PC-3 (cell line): ENCODE results near the gene GSTP1. TPM values are rescaled to one million over a fixed set of nuclear protein-coding genes. Genes with fewer than 3 reads are reported as not detected.
"Not testable (repeated sequence)": the region's sequence is repeated elsewhere in the genome, so short reads cannot be mapped to it uniquely, and the experiment has no call there.

Source experiments
- ATAC-seq: fragments of 200-7000 bp; cut with Tn5 transposase; 2 replicates; pipeline ENCODE4 v1.9.1; 2020; ENCODE audit warnings: mild to moderate bottlenecking, moderate library complexity
- BruUV-seq: library from RNA; stranded (reverse); fragments of 400-500 nt; replicated peaks from 2 replicates; lab custom pipeline; 2021; lab: Mats Ljungman, UMichigan
- CTCF ChIA-PET: fragments of 300-600 bp; sonication (Branson Sonifier 250); formaldehyde crosslinking; loops from one replicate; lab custom pipeline; 2022; ENCODE audit warnings: antibody characterized with exemption; lab: Charles Lee
- POLR2A ChIA-PET: fragments of 300-600 bp; sonication (Branson Sonifier 250); formaldehyde crosslinking; loops from one replicate; lab custom pipeline; 2022; ENCODE audit warnings: antibody characterized with exemption; ENCODE audit not compliant: unreplicated experiment; lab: Charles Lee
- DNase-seq: peaks from one replicate; pipeline ENCODE4 v3.0.0-alpha.2; 2015
- H2AFZ ChIP-seq: fragments of 300-600 bp; sonication (generic); 2 replicates; pipeline ENCODE4 v1.6.0; 2016; ENCODE audit warnings: antibody characterized with exemption, low read length
- H3F3A ChIP-seq: fragments of 300-600 bp; sonication (generic); one replicate; pipeline ENCODE4 v1.6.0; 2017; ENCODE audit warnings: antibody characterized with exemption, low read length, control low read depth, mild to moderate bottlenecking; ENCODE audit not compliant: unreplicated experiment
- H3K27ac ChIP-seq: fragments of 300-600 bp; sonication (generic); 2 replicates; pipeline ENCODE4 v1.5.1; 2016; ENCODE audit warnings: mild to moderate bottlenecking, low read length
- H3K27me3 ChIP-seq: fragments of 300-600 bp; sonication (generic); 2 replicates; pipeline ENCODE4 v1.6.1; 2016; ENCODE audit warnings: low read length, mixed read lengths
- H3K36me3 ChIP-seq: fragments of 300-600 bp; sonication (generic); 2 replicates; pipeline ENCODE4 v1.6.1; 2016; ENCODE audit warnings: low read depth, mixed run types, low read length, mixed read lengths
- H3K4me1 ChIP-seq: fragments of 300-600 bp; sonication (generic); 2 replicates; pipeline ENCODE4 v1.5.1; 2016; ENCODE audit warnings: low read length; ENCODE audit not compliant: insufficient read depth
- H3K4me2 ChIP-seq: fragments of 300-600 bp; sonication (generic); 2 replicates; pipeline ENCODE4 v1.6.0; 2016; ENCODE audit warnings: low read length
- H3K4me3 ChIP-seq: fragments of 300-600 bp; sonication (generic); 2 replicates; pipeline ENCODE4 v1.5.1; 2016; ENCODE audit warnings: mild to moderate bottlenecking, low read length, mixed read lengths
- H3K79me2 ChIP-seq: fragments of 300-600 bp; sonication (generic); 2 replicates; pipeline ENCODE4 v1.6.1; 2017; ENCODE audit warnings: low read length, mixed read lengths
- H3K9ac ChIP-seq: fragments of 300-600 bp; sonication (generic); 2 replicates; pipeline ENCODE4 v1.6.0; 2016; ENCODE audit warnings: mild to moderate bottlenecking, low read length
- H3K9me2 ChIP-seq: fragments of 300-600 bp; sonication (generic); replicated peaks from 2 replicates; pipeline ENCODE4 v1.6.1; 2016; ENCODE audit warnings: mixed run types, low read length, mixed read lengths
- H3K9me3 ChIP-seq: fragments of 300-600 bp; sonication (generic); 2 replicates; pipeline ENCODE4 v1.6.1; 2016; ENCODE audit warnings: low read length, mixed read lengths
- H4K20me1 ChIP-seq: fragments of 300-600 bp; sonication (generic); 2 replicates; pipeline ENCODE4 v1.6.1; 2016; ENCODE audit warnings: low read length, mixed read lengths
- EZH2 ChIP-seq: fragments of 300-600 bp; sonication (generic); IDR thresholded peaks from one replicate; pipeline ENCODE4 v1.6.1; 2017; ENCODE audit warnings: antibody characterized with exemption, mild to moderate bottlenecking, low read length; ENCODE audit not compliant: unreplicated experiment
- EZH2phosphoT487 ChIP-seq: fragments of 300-600 bp; sonication (generic); IDR thresholded peaks from 2 replicates; pipeline ENCODE4 v1.6.1; 2018; ENCODE audit warnings: mild to moderate bottlenecking, antibody characterized with exemption, low read length, borderline replicate concordance
- intact Hi-C: fragments of 100-400 bp; cut with micrococcal nuclease; formaldehyde crosslinking; loops from 2 replicates; pipeline ENCODE4 v1.9.0; 2023
- total RNA-seq: library from RNA; depleted of rRNA; stranded (reverse); fragments of >200 nt; gene quantifications from 2 replicates; pipeline ENCODE4 v1.2.3, GENCODE V29; 2014
- TF ChIP-seq, protein P1 (sequence below): fragments of 300-600 bp; sonication (generic); conservative IDR thresholded peaks from 2 replicates; pipeline ENCODE4 v1.5.1; 2017; ENCODE audit warnings: antibody characterized with exemption, low read depth, mild to moderate bottlenecking, low read length

Gene GSTP1
- total RNA-seq, 1 experiment from 2014 or later = 1,154 TPM

DNA sequence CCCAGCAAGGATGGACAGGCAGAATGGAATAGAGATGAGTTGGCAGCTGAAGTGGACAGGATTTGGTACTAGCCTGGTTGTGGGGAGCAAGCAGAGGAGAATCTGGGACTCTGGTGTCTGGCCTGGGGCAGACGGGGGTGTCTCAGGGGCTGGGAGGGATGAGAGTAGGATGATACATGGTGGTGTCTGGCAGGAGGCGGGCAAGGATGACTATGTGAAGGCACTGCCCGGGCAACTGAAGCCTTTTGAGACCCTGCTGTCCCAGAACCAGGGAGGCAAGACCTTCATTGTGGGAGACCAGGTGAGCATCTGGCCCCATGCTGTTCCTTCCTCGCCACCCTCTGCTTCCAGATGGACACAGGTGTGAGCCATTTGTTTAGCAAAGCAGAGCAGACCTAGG lies 2.3 kb downstream of the GSTP1 start:
- H4K20me1 ChIP-seq = 0 out of 2 replicates have a peak, but pooled peaks cover 6% of the 10 kb centered on the region
- no peaks in the 10 kb centered on the region for H3K9me3 ChIP-seq
- intact Hi-C loops = no loop called here
- H3K9ac ChIP-seq = no peak overlapping the region
- no peak overlapping the region for H3K4me3 ChIP-seq
- no peaks in the 10 kb centered on the region for H3F3A ChIP-seq
- ChIA-PET POLR2A (no interaction called here), CTCF (no interaction called here)
- no peaks in the 10 kb centered on the region for H3K27me3 ChIP-seq
- peaks cover 19% of the 10 kb centered on the region for H3K79me2 ChIP-seq
- no peak for DNase-seq
- no peak for ATAC-seq
- no TSS peak for BruUV-seq
- H3K4me1 ChIP-seq = peaks cover 26% of the 10 kb centered on the region
- no peak overlapping the region for H3K4me2 ChIP-seq
- H3K9me2 ChIP-seq = no peaks in the 10 kb centered on the region
- TF ChIP-seq EZH2phosphoT487 = no peak
- no peak for TF ChIP-seq EZH2
- TF ChIP-seq, protein P1, sequence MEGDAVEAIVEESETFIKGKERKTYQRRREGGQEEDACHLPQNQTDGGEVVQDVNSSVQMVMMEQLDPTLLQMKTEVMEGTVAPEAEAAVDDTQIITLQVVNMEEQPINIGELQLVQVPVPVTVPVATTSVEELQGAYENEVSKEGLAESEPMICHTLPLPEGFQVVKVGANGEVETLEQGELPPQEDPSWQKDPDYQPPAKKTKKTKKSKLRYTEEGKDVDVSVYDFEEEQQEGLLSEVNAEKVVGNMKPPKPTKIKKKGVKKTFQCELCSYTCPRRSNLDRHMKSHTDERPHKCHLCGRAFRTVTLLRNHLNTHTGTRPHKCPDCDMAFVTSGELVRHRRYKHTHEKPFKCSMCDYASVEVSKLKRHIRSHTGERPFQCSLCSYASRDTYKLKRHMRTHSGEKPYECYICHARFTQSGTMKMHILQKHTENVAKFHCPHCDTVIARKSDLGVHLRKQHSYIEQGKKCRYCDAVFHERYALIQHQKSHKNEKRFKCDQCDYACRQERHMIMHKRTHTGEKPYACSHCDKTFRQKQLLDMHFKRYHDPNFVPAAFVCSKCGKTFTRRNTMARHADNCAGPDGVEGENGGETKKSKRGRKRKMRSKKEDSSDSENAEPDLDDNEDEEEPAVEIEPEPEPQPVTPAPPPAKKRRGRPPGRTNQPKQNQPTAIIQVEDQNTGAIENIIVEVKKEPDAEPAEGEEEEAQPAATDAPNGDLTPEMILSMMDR = no peak
- H3K36me3 ChIP-seq = peaks cover 7% of the 10 kb centered on the region; the same call in 1 of the 2 replicates
- no peak overlapping the region for H2AFZ ChIP-seq
- H3K27ac ChIP-seq = no peak overlapping the region

DNA sequence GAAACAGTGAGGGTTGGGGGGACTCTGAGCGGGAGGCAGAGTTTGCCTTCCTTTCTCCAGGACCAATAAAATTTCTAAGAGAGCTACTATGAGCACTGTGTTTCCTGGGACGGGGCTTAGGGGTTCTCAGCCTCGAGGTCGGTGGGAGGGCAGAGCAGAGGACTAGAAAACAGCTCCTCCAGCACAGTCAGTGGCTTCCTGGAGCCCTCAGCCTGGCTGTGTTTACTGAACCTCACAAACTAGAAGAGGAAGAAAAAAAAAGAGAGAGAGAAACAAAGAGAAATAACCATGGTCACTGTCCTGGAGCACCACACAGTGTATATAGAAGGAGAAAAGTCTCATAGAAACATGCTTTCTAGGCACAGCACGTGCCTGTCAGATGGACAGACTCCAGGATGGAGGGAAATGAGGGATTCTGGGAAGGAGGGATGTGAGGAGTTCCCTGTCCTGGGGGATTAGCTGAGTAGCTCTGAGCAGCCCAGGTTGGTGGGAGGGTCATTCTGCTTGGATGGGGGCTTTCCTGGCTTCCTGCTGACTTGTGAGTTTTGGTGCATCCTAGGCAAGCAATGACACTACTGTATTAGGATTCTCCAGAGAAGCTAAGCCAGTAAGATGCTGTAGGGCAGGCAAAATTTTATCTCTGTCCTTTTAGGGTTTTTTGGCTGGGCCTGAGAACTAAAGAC lies 3.1 kb downstream of the GSTP1 start:
- H3K27ac ChIP-seq = no peak overlapping the region
- H3F3A ChIP-seq = no peaks in the 10 kb centered on the region
- H3K79me2 ChIP-seq = peaks cover 19% of the 10 kb centered on the region
- peaks cover 7% of the 10 kb centered on the region; the same call in 1 of the 2 replicates for H3K36me3 ChIP-seq
- no peak overlapping the region for H2AFZ ChIP-seq
- H3K9ac ChIP-seq = no peak overlapping the region
- H3K9me3 ChIP-seq = no peaks in the 10 kb centered on the region
- H4K20me1 ChIP-seq = 0 out of 2 replicates have a peak, but pooled peaks cover 6% of the 10 kb centered on the region
- no peaks in the 10 kb centered on the region for H3K27me3 ChIP-seq
- H3K4me2 ChIP-seq = no peak overlapping the region
- H3K4me1 ChIP-seq = peaks cover 21% of the 10 kb centered on the region
- no TSS peak for BruUV-seq
- POLR2A ChIA-PET = no interaction called here
- H3K4me3 ChIP-seq = no peak overlapping the region
- no peaks in the 10 kb centered on the region for H3K9me2 ChIP-seq
- DNase-seq = no peak
- intact Hi-C loops = no loop called here
- TF ChIP-seq, protein P1 = no peak
- TF ChIP-seq EZH2phosphoT487 (no peak), EZH2 (no peak)
- CTCF ChIA-PET = no interaction called here
- no peak for ATAC-seq

DNA sequence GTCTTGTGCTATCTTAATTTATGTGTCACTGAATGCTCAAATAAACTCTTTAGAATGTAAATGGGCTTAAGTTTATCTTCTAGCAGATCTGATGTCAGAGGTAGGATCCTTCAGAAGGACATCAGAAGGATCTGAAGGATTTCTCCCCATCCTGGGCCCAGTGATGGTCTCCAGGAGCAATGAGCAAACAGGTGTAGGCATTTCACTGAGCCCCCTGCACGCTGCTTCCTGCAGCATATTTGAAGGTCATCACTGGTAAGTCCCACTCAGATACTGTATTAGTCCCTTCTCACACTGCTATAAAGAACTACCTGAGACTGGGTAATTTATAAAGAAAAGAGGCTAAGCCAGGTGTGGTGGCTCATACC lies 4.5 kb downstream of the GSTP1 start:
- Histone ChIP-seq H3K27ac (no peak overlapping the region), H3K9me3 (no peaks in the 10 kb centered on the region), H3K9me2 (no peaks in the 10 kb centered on the region), H3K27me3 (no peaks in the 10 kb centered on the region), H3K4me1 (peaks cover 8% of the 10 kb centered on the region), H3K4me3 (no peak overlapping the region), H3K36me3 (peaks cover 7% of the 10 kb centered on the region; the same call in 1 of the 2 replicates), H2AFZ (no peak overlapping the region), H3K9ac (no peak overlapping the region), H3F3A (no peaks in the 10 kb centered on the region), H3K4me2 (no peak overlapping the region), H3K79me2 (peaks cover 19% of the 10 kb centered on the region), H4K20me1 (0 out of 2 replicates have a peak, but pooled peaks cover 6% of the 10 kb centered on the region)
- ChIA-PET POLR2A (no interaction called here), CTCF (no interaction called here)
- ATAC-seq (no peak), DNase-seq (no peak)
- TF ChIP-seq EZH2phosphoT487 (no peak), EZH2 (no peak)
- TF ChIP-seq, protein P1 = no peak
- intact Hi-C loops = no loop called here
- BruUV-seq = no TSS peak

DNA sequence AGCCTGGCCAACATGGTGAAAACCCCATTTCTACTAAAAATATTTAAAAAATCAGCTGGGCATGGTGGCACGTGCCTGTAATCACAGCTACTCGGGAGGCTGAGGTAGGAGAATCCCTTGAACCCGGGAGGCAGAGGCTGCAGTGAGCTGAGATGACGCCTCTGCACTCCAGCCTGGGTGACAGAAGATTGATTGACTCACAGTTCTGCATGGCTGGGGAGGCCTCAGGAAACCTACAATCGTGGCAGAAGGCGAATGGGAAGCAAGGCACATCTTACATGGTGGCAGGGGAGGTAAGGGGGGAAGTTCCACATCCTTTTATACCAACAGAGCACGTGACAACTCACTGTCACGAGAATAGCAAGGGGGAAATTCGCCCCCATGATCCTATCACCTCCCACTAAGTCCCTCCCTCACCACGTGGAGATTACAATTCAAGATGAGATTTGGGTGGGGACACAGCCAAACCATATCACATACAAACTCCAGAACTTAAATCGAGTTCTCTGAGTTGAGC lies 5.3 kb downstream of the GSTP1 start:
- H3F3A ChIP-seq, H3K36me3 ChIP-seq, H3K9me2 ChIP-seq, H3K27ac ChIP-seq, H2AFZ ChIP-seq, H3K4me1 ChIP-seq, H3K4me3 ChIP-seq, CTCF ChIA-PET, H3K9me3 ChIP-seq, H3K4me2 ChIP-seq, ATAC-seq, H3K27me3 ChIP-seq, POLR2A ChIA-PET, H4K20me1 ChIP-seq, DNase-seq, BruUV-seq, intact Hi-C loops, H3K9ac ChIP-seq: not testable (repeated sequence)
- H3K79me2 ChIP-seq = peaks cover 16% of the 10 kb centered on the region
